ENCODE results near the gene COX15.
"Not testable (repeated sequence)": the region's sequence is repeated elsewhere in the genome, so short reads cannot be mapped to it uniquely, and the experiment has no call there.

Gene COX15

DNA sequence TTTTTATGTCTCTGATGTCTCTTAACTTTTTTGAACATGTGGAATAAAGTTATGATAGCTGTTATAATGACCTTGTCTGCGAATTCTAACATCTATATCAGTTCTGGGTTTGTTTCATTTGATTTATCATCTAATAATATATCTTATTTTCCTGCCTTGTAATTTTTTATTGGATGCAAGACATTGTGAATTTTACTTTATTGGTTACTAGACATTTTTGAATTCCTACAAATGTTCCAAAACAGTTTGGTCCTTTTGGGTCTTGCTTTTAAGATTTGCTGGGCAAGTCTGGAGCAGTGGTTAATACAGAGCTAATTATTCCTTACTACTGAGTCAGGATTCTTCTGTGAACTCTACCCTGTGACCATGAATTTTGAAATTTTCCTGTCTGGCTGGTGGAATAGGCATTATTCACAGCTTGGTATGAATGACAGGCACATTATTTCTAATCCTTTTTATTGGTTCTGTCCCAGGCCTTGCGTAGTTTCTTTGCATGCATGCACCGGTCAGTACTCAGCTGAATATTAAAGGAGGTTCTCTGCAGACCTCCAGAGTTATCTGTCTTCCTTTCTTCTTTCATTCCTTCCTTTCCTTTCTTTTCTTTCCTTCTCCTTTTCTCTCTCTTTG lies 9.1 kb upstream of the COX15 start:
- Histone ChIP-seq H3K9me2 (replicated peaks; ENCODE audit: low read depth, low read length) (no peaks in the 10 kb centered on the region), H3K4me1 (ENCODE audit: insufficient read depth, low read length, poor library complexity, severe bottlenecking) (peaks cover 5% of the 10 kb centered on the region), H4K20me1 (ENCODE audit: insufficient read depth, low read length, poor library complexity, severe bottlenecking) (no peaks in the 10 kb centered on the region), H3K36me3 (ENCODE audit: insufficient read depth, low read length) (peaks cover 64% of the 10 kb centered on the region), H3K4me2 (ENCODE audit: low read depth, low read length, poor library complexity, severe bottlenecking) (no peak overlapping the region), H2AFZ (ENCODE audit: low read length) (no peak overlapping the region), H3K9ac (ENCODE audit: low read depth, low read length, poor library complexity, severe bottlenecking) (no peak overlapping the region), H3K27me3 (ENCODE audit: insufficient read depth, low read length, poor library complexity, severe bottlenecking) (no peaks in the 10 kb centered on the region), H3K9me3 (ENCODE audit: insufficient read depth, low read depth, low read length) (peaks cover 18% of the 10 kb centered on the region; the same call in 1 of the 2 replicates), H3K4me3 (ENCODE audit: low read length, poor library complexity, severe bottlenecking) (no peak overlapping the region), H3K79me2 (ENCODE audit: insufficient read depth, low read length) (0 out of 2 replicates have a peak, but pooled peaks cover 4% of the 10 kb centered on the region), H3F3A (ENCODE audit: low read depth) (no peaks in the 10 kb centered on the region)
- TF ChIP-seq EZH2phosphoT487 (IDR thresholded peaks at IDR 0.05; ENCODE audit: borderline replicate concordance) = no peak
- TF ChIP-seq, protein P1, sequence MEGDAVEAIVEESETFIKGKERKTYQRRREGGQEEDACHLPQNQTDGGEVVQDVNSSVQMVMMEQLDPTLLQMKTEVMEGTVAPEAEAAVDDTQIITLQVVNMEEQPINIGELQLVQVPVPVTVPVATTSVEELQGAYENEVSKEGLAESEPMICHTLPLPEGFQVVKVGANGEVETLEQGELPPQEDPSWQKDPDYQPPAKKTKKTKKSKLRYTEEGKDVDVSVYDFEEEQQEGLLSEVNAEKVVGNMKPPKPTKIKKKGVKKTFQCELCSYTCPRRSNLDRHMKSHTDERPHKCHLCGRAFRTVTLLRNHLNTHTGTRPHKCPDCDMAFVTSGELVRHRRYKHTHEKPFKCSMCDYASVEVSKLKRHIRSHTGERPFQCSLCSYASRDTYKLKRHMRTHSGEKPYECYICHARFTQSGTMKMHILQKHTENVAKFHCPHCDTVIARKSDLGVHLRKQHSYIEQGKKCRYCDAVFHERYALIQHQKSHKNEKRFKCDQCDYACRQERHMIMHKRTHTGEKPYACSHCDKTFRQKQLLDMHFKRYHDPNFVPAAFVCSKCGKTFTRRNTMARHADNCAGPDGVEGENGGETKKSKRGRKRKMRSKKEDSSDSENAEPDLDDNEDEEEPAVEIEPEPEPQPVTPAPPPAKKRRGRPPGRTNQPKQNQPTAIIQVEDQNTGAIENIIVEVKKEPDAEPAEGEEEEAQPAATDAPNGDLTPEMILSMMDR (conservative IDR thresholded peaks at IDR 0.05; ENCODE audit: low read length) = no peak

DNA sequence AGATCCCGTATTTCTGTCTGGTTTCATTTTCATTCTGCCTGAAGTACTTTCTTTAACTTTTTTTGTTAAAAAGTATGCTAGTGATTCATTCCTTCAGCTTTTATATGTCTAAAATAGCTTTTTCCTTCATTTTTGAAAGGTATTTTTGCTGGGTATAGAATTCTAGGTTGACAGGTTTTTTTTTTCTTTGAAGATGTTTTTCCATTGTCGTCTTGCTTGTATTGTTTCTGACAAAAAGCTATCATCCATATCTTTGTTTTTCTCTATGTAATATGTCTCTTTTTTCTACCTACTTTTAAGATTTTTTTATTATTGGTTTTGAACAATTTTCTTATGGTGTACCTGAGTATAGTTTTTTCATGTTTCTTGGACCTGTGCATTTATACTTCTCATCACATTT lies 8.3 kb upstream of the COX15 start:
- H3K36me3 ChIP-seq (ENCODE audit: insufficient read depth, low read length) = peaks cover 56% of the 10 kb centered on the region
- H3F3A ChIP-seq (ENCODE audit: low read depth) = no peaks in the 10 kb centered on the region
- peaks cover 4% of the 10 kb centered on the region; the same call in 1 of the 2 replicates for H3K79me2 ChIP-seq (ENCODE audit: insufficient read depth, low read length)
- no peaks in the 10 kb centered on the region for H3K27me3 ChIP-seq (ENCODE audit: insufficient read depth, low read length, poor library complexity, severe bottlenecking)
- peaks cover 18% of the 10 kb centered on the region; the same call in 1 of the 2 replicates for H3K9me3 ChIP-seq (ENCODE audit: insufficient read depth, low read depth, low read length)
- H3K4me1 ChIP-seq (ENCODE audit: insufficient read depth, low read length, poor library complexity, severe bottlenecking) = peaks cover 5% of the 10 kb centered on the region
- no peak overlapping the region for H2AFZ ChIP-seq (ENCODE audit: low read length)
- H3K4me2 ChIP-seq (ENCODE audit: low read depth, low read length, poor library complexity, severe bottlenecking) = no peak overlapping the region
- no peaks in the 10 kb centered on the region for H4K20me1 ChIP-seq (ENCODE audit: insufficient read depth, low read length, poor library complexity, severe bottlenecking)
- H3K9ac ChIP-seq (ENCODE audit: low read depth, low read length, poor library complexity, severe bottlenecking) = no peak overlapping the region
- no peak overlapping the region for H3K4me3 ChIP-seq (ENCODE audit: low read length, poor library complexity, severe bottlenecking)
- TF ChIP-seq, protein P1 (conservative IDR thresholded peaks at IDR 0.05; ENCODE audit: low read length) = no peak
- no peak for TF ChIP-seq EZH2phosphoT487 (IDR thresholded peaks at IDR 0.05; ENCODE audit: borderline replicate concordance)
- H3K9me2 ChIP-seq (replicated peaks; ENCODE audit: low read depth, low read length) = no peaks in the 10 kb centered on the region

DNA sequence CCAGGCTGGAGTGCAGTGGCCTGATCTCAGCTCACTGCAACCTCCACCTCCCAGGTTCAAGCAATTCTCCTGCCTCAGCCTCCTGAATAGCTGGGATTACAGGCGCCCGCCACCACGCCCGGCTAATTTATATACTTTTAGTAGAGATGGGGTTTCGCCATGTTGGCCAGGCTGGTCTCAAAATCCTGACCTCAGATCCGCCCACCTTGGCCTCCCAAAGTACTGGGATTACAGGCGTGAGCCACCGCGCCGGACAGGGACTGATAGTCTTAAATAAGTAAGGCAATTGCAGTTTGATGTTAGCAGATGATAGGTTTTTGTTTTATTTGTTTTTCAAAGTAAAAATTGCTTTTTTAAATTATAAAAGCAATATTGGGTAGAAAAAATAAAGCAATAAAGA lies 2.2 kb upstream of the COX15 start:
- not testable (repeated sequence) for H3K27me3 ChIP-seq (ENCODE audit: insufficient read depth, low read length, poor library complexity, severe bottlenecking); H3K36me3 ChIP-seq (ENCODE audit: insufficient read depth, low read length); H3F3A ChIP-seq (ENCODE audit: low read depth); H3K9me3 ChIP-seq (ENCODE audit: insufficient read depth, low read depth, low read length); H4K20me1 ChIP-seq (ENCODE audit: insufficient read depth, low read length, poor library complexity, severe bottlenecking); H2AFZ ChIP-seq (ENCODE audit: low read length); H3K9me2 ChIP-seq (replicated peaks; ENCODE audit: low read depth, low read length)
- H3K4me3 ChIP-seq (ENCODE audit: low read length, poor library complexity, severe bottlenecking) = peak overlapping the region; percentile 97
- peak overlapping the region; percentile 40 for H3K9ac ChIP-seq (ENCODE audit: low read depth, low read length, poor library complexity, severe bottlenecking)
- peaks cover 35% of the 10 kb centered on the region for H3K79me2 ChIP-seq (ENCODE audit: insufficient read depth, low read length)
- H3K4me1 ChIP-seq (ENCODE audit: insufficient read depth, low read length, poor library complexity, severe bottlenecking) = peaks cover 25% of the 10 kb centered on the region
- peak overlapping the region; percentile 89 for H3K4me2 ChIP-seq (ENCODE audit: low read depth, low read length, poor library complexity, severe bottlenecking)

DNA sequence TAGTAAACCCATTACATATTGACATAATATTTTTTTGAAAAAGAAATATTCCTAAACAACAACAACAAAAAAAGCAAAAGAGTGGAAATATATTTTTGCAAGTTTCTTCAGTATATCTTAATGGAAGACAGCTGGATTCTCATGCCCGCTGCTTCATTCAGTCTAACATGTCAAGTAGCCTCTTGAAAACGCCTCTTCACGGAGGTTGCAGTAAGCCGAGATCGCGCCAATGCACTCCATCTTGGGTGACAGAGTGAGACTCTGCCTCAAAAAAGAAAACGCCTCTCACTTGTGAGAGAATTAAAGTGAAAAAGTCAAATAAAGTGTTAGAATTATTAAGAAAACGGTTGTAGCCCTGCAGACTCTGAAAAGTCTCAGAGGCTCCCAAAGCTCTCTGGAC lies 1.4 kb upstream of the COX15 start:
- peaks cover 6% of the 10 kb centered on the region for H4K20me1 ChIP-seq (ENCODE audit: insufficient read depth, low read length, poor library complexity, severe bottlenecking)
- no peaks in the 10 kb centered on the region for H3K9me2 ChIP-seq (replicated peaks; ENCODE audit: low read depth, low read length)
- H3F3A ChIP-seq (ENCODE audit: low read depth) = no peaks in the 10 kb centered on the region
- H3K36me3 ChIP-seq (ENCODE audit: insufficient read depth, low read length) = 0 out of 2 replicates have a peak, but pooled peaks cover 2% of the 10 kb centered on the region
- peaks cover 20% of the 10 kb centered on the region for H3K4me1 ChIP-seq (ENCODE audit: insufficient read depth, low read length, poor library complexity, severe bottlenecking)
- H3K4me3 ChIP-seq (ENCODE audit: low read length, poor library complexity, severe bottlenecking) = peak overlapping the region; percentile 97
- no peak overlapping the region for H2AFZ ChIP-seq (ENCODE audit: low read length)
- H3K79me2 ChIP-seq (ENCODE audit: insufficient read depth, low read length) = peaks cover 35% of the 10 kb centered on the region
- peak overlapping the region; percentile 40 for H3K9ac ChIP-seq (ENCODE audit: low read depth, low read length, poor library complexity, severe bottlenecking)
- peak overlapping the region; percentile 89 for H3K4me2 ChIP-seq (ENCODE audit: low read depth, low read length, poor library complexity, severe bottlenecking)
- TF ChIP-seq, protein P1 (conservative IDR thresholded peaks at IDR 0.05; ENCODE audit: low read length) = no peak
- TF ChIP-seq EZH2phosphoT487 (IDR thresholded peaks at IDR 0.05; ENCODE audit: borderline replicate concordance) = no peak
- no peaks in the 10 kb centered on the region for H3K27me3 ChIP-seq (ENCODE audit: insufficient read depth, low read length, poor library complexity, severe bottlenecking)
- no peaks in the 10 kb centered on the region for H3K9me3 ChIP-seq (ENCODE audit: insufficient read depth, low read depth, low read length)
